ENCODE results near the gene TREM2. TPM values are rescaled to one million over a fixed set of nuclear protein-coding genes. Genes with fewer than 3 reads are reported as not detected.

Gene TREM2
- total and polyA plus RNA-seq, 2 experiments from 2014 or later, result not detected

DNA sequence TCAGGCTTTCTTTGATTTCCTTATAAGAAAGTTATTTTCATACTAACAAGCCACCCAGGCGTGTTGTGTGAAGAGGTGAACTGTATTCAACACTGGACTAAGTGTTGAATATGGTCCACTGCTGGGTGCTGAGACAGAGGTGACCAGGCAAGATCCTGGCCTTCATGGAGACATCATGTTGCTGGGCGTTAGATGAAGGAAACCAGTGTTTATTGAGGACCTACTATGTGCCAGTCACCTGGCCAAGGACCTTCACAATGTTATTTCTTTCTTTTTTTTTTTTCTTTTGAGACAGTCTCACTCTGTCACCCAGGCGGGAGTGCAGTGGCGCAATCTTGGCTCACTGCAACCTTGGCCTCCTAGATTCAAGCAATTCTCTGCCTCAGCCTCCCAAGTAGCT, 6.9 kb downstream of the TREM2 start:
- Histone ChIP-seq H2AFZ (no peak overlapping the region), H4K20me1 (ENCODE audit: insufficient read depth) (no peaks in the 10 kb centered on the region), H3K4me2 (ENCODE audit: unreplicated experiment) (no peak overlapping the region), H3K4me3 (no peak overlapping the region), H3K79me2 (ENCODE audit: insufficient read depth) (no peaks in the 10 kb centered on the region), H3K36me3 (ENCODE audit: low read depth) (no peaks in the 10 kb centered on the region), H3K4me1 (ENCODE audit: insufficient read depth) (no peaks in the 10 kb centered on the region), H3K9me2 (ENCODE audit: insufficient read depth) (no peaks in the 10 kb centered on the region), H3K27ac (no peak overlapping the region), H3F3A (ENCODE audit: insufficient read depth) (no peaks in the 10 kb centered on the region), H3K9me3 (ENCODE audit: low read depth) (no peaks in the 10 kb centered on the region), H3K27me3 (replicated peaks; ENCODE audit: insufficient read depth) (no peaks in the 10 kb centered on the region), H3K9ac (no peak overlapping the region)
- no peak for DNase-seq
- WGBS, 2 experiments (ENCODE audit: low coverage in 1 of 2, low lambda C conversion rate in 2 of 2, missing lambda C conversion rate in 2 of 2), result 67 to 68% methylated on average over 4 of the region's 4 CpGs
- in situ Hi-C loops (cut with MboI), result no loop called here
- TF ChIP-seq EZH2 (IDR thresholded peaks at IDR 0.05; ENCODE audit: insufficient read depth, poor library complexity, severe bottlenecking), result no peak
- TF ChIP-seq EZH2phosphoT487 (IDR thresholded peaks at IDR 0.05; ENCODE audit: insufficient read depth, low read depth), result no peak

DNA sequence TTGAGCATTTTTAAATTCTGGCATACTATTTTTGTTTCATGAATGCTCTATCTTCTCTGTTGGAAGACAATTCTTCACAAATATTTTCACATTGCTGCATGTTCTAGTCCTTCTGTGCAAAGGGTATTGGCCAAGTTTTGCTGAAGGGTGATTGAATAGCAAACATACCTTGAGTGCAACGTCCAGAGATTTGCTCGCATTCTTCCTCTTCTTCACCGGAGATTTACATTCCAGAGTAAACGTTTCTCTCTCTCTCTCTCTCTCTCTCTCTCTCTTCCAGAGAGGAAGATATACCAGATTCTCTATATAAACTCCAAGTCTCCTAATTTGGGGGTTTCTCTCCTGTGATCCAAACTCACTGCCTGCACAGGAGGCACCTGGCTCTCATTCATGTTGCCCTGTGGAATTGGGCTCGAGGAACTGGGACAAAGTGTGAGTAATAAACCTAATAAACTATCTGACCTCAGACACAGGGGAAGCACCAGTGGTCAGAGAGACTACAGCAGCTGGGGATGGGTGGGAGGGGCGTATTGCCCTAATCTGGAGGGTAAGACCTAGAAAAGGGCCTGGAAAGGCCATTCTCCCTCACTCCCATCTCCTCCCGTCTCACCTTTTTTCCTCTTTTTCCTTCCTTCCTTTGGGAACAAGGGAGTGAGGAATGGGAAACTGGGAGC, 7.6 kb downstream of the TREM2 start:
- Histone ChIP-seq H3K79me2 (ENCODE audit: insufficient read depth) (no peaks in the 10 kb centered on the region), H3K4me2 (ENCODE audit: unreplicated experiment) (no peak overlapping the region), H3K4me3 (no peak overlapping the region), H3K4me1 (ENCODE audit: insufficient read depth) (no peaks in the 10 kb centered on the region), H4K20me1 (ENCODE audit: insufficient read depth) (no peaks in the 10 kb centered on the region), H3K27ac (no peak overlapping the region), H3K9me3 (ENCODE audit: low read depth) (no peaks in the 10 kb centered on the region), H3F3A (ENCODE audit: insufficient read depth) (no peaks in the 10 kb centered on the region), H2AFZ (no peak overlapping the region), H3K9me2 (ENCODE audit: insufficient read depth) (no peaks in the 10 kb centered on the region), H3K27me3 (replicated peaks; ENCODE audit: insufficient read depth) (no peaks in the 10 kb centered on the region), H3K36me3 (ENCODE audit: low read depth) (no peaks in the 10 kb centered on the region), H3K9ac (no peak overlapping the region)
- no peak for TF ChIP-seq EZH2 (IDR thresholded peaks at IDR 0.05; ENCODE audit: insufficient read depth, poor library complexity, severe bottlenecking)
- no peak for TF ChIP-seq EZH2phosphoT487 (IDR thresholded peaks at IDR 0.05; ENCODE audit: insufficient read depth, low read depth)
- in situ Hi-C loops (cut with MboI), result no loop called here
- 57 to 64% methylated on average over 7 of the region's 7 CpGs for WGBS, 2 experiments (ENCODE audit: low coverage in 1 of 2, low lambda C conversion rate in 2 of 2, missing lambda C conversion rate in 2 of 2)
- no peak for DNase-seq

DNA sequence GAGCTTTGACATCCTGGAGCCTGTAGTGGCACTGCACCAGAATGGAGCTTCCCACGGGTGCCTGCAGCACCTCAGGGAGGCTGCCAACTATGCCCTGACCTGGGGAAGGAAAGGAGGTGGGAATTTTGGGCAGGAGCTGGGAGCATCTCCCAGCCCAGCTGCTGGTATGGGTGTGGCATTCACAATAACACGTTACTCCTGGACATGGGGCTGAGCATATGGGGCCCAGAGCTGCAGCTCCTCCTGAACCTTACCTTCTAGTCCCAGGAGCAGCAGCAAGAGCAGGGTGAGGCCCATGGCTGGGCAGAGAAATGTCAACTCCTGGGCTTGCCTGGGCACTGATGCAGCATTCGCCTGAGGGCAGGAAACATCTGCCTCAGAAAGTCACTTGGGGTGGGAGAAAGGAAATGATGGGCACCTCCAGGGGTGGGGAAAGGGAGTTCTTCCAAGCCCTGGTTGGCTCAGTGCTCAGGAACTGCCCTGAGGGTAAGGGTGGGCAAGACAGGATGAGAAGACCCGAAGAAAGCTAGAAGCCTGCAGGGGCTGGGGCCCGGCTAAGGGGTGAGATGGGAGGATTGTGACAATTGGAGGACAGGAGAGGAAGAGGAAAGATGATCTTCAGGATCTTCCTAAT, 8.8 kb downstream of the TREM2 start, which contains the start of gene TREML1:
Gene TREML1 (minus strand): TSS at position 356 of the 634 bp plus-strand sequence. CDS start 59 bp downstream, at position 297.
- in situ Hi-C loops (cut with MboI), result no loop called here

DNA sequence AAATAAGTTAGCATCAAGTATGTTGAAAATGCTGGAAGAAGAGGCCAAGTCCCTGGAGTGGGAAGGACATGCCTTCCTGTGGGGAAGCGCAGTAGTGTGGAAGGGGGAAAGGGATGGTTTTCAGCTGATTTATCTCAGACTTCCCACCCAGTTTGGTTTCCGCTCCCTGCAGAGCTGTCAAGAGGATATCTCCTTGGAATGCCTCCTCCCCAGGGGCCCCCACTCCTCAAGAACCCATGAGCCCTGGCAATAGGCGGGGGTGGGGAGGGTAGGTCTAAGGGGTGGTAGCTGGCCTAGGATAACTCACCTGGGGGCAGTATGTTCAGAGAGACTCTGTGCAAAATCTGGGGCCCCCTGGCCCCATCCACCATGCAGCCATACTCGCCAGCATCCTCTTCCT, 9.5 kb downstream of the TREM2 start:
- H3K9ac ChIP-seq, result no peak overlapping the region
- H3F3A ChIP-seq (ENCODE audit: insufficient read depth), result no peaks in the 10 kb centered on the region
- no peak overlapping the region for H3K4me3 ChIP-seq
- no peaks in the 10 kb centered on the region for H3K9me2 ChIP-seq (ENCODE audit: insufficient read depth)
- H3K9me3 ChIP-seq (ENCODE audit: low read depth), result no peaks in the 10 kb centered on the region
- no peak for TF ChIP-seq EZH2phosphoT487 (IDR thresholded peaks at IDR 0.05; ENCODE audit: insufficient read depth, low read depth)
- TF ChIP-seq EZH2 (IDR thresholded peaks at IDR 0.05; ENCODE audit: insufficient read depth, poor library complexity, severe bottlenecking), result no peak
- no peak for DNase-seq
- H3K79me2 ChIP-seq (ENCODE audit: insufficient read depth), result no peaks in the 10 kb centered on the region
- 73 to 74% methylated on average over 4 of the region's 4 CpGs for WGBS, 2 experiments (ENCODE audit: low coverage in 1 of 2, low lambda C conversion rate in 2 of 2, missing lambda C conversion rate in 2 of 2)
- no peak overlapping the region for H2AFZ ChIP-seq
- no peaks in the 10 kb centered on the region for H4K20me1 ChIP-seq (ENCODE audit: insufficient read depth)
- no peaks in the 10 kb centered on the region for H3K36me3 ChIP-seq (ENCODE audit: low read depth)
- no peak overlapping the region for H3K4me2 ChIP-seq (ENCODE audit: unreplicated experiment)
- H3K27me3 ChIP-seq (replicated peaks; ENCODE audit: insufficient read depth), result no peaks in the 10 kb centered on the region
- no peak overlapping the region for H3K27ac ChIP-seq
- H3K4me1 ChIP-seq (ENCODE audit: insufficient read depth), result no peaks in the 10 kb centered on the region
- in situ Hi-C loops (cut with MboI), result no loop called here

More for the DNA sequence above, 8.8 kb downstream of the TREM2 start, which contains the start of gene TREML1:
- H3K9me3 ChIP-seq (ENCODE audit: low read depth), result no peaks in the 10 kb centered on the region
- no peaks in the 10 kb centered on the region for H3F3A ChIP-seq (ENCODE audit: insufficient read depth)
- no peaks in the 10 kb centered on the region for H3K4me1 ChIP-seq (ENCODE audit: insufficient read depth)
- H3K36me3 ChIP-seq (ENCODE audit: low read depth), result no peaks in the 10 kb centered on the region
- H3K9me2 ChIP-seq (ENCODE audit: insufficient read depth), result no peaks in the 10 kb centered on the region
- H3K27me3 ChIP-seq (replicated peaks; ENCODE audit: insufficient read depth), result no peaks in the 10 kb centered on the region
- no peaks in the 10 kb centered on the region for H3K79me2 ChIP-seq (ENCODE audit: insufficient read depth)
- H3K4me2 ChIP-seq (ENCODE audit: unreplicated experiment), result no peak within 1 kb of the TSS
- 47 to 50% methylated on average over 5 of the region's 5 CpGs for WGBS, 2 experiments (ENCODE audit: low coverage in 1 of 2, low lambda C conversion rate in 2 of 2, missing lambda C conversion rate in 2 of 2)
- no peak for DNase-seq
- H3K9ac ChIP-seq, result no peak within 1 kb of the TSS
- no peak within 1 kb of the TSS for H3K4me3 ChIP-seq
- H4K20me1 ChIP-seq (ENCODE audit: insufficient read depth), result no peaks in the 10 kb centered on the region
- TF ChIP-seq EZH2 (IDR thresholded peaks at IDR 0.05; ENCODE audit: insufficient read depth, poor library complexity, severe bottlenecking) (no peak), EZH2phosphoT487 (IDR thresholded peaks at IDR 0.05; ENCODE audit: insufficient read depth, low read depth) (no peak)
- H2AFZ ChIP-seq, result no peak within 1 kb of the TSS
- H3K27ac ChIP-seq, result no peak within 1 kb of the TSS

Data from GM23248 (cell line).